GM23248 (cell line): ENCODE data around the gene CYP3A4. TPM values are rescaled to one million over a fixed set of nuclear protein-coding genes. Genes with fewer than 3 reads are reported as not detected.
"Not testable (repeated sequence)": the region's sequence is repeated elsewhere in the genome, so short reads cannot be mapped to it uniquely, and the experiment has no call there.

Source experiments
- DNase-seq: peaks from one replicate; pipeline ENCODE4 v3.0.0-alpha.2; 2015
- H2AFZ ChIP-seq: fragments of 200-600 bp; sonication (generic); 2 replicates; pipeline ENCODE4 v1.6.1; 2016; ENCODE audit warnings: antibody characterized with exemption
- H3F3A ChIP-seq: fragments of 200-600 bp; sonication (generic); 2 replicates; pipeline ENCODE4 v1.6.1; 2016; ENCODE audit warnings: mild to moderate bottlenecking, antibody characterized with exemption, mixed run types; ENCODE audit not compliant: insufficient read depth
- H3K27ac ChIP-seq: fragments of 200-600 bp; sonication (generic); 2 replicates; pipeline ENCODE4 v1.5.1; 2016; ENCODE audit warnings: mild to moderate bottlenecking
- H3K27me3 ChIP-seq: fragments of 200-600 bp; sonication (generic); replicated peaks from 2 replicates; pipeline ENCODE4 v1.6.1; 2016; ENCODE audit warnings: mild to moderate bottlenecking; ENCODE audit not compliant: insufficient read depth
- H3K36me3 ChIP-seq: fragments of 200-600 bp; sonication (generic); 2 replicates; pipeline ENCODE4 v1.6.1; 2016; ENCODE audit warnings: low read depth, mild to moderate bottlenecking
- H3K4me1 ChIP-seq: fragments of 200-600 bp; sonication (generic); 2 replicates; pipeline ENCODE4 v1.6.1; 2016; ENCODE audit warnings: mild to moderate bottlenecking; ENCODE audit not compliant: insufficient read depth
- H3K4me2 ChIP-seq: fragments of 200-600 bp; sonication (generic); one replicate; pipeline ENCODE4 v1.6.1; 2016; ENCODE audit warnings: mild to moderate bottlenecking; ENCODE audit not compliant: unreplicated experiment
- H3K4me3 ChIP-seq: fragments of 200-600 bp; sonication (generic); 2 replicates; pipeline ENCODE4 v1.5.1; 2016; ENCODE audit warnings: mild to moderate bottlenecking
- H3K79me2 ChIP-seq: fragments of 200-600 bp; sonication (generic); 2 replicates; pipeline ENCODE4 v1.6.1; 2016; ENCODE audit warnings: mild to moderate bottlenecking; ENCODE audit not compliant: insufficient read depth
- H3K9ac ChIP-seq: fragments of 200-600 bp; sonication (generic); 2 replicates; pipeline ENCODE4 v1.6.1; 2016; ENCODE audit warnings: mild to moderate bottlenecking
- H3K9me2 ChIP-seq: fragments of 200-600 bp; sonication (generic); 2 replicates; pipeline ENCODE4 v1.6.1; 2016; ENCODE audit warnings: mixed run types, mild to moderate bottlenecking, moderate library complexity; ENCODE audit not compliant: insufficient read depth
- H3K9me3 ChIP-seq: fragments of 200-600 bp; sonication (generic); one replicate; pipeline ENCODE4 v1.6.1; 2017; ENCODE audit warnings: low read depth
- H4K20me1 ChIP-seq: fragments of 200-600 bp; sonication (generic); 2 replicates; pipeline ENCODE4 v1.6.0; 2016; ENCODE audit not compliant: insufficient read depth
- EZH2 ChIP-seq: fragments of 200-600 bp; sonication (generic); IDR thresholded peaks from 2 replicates; pipeline ENCODE4 v1.6.1; 2018; ENCODE audit warnings: antibody characterized with exemption, mild to moderate bottlenecking; ENCODE audit not compliant: insufficient read depth, poor library complexity, severe bottlenecking
- EZH2phosphoT487 ChIP-seq: fragments of 200-600 bp; sonication (generic); IDR thresholded peaks from 2 replicates; pipeline ENCODE4 v1.6.1; 2018; ENCODE audit warnings: antibody characterized with exemption, moderate library complexity, mild to moderate bottlenecking, low read depth; ENCODE audit not compliant: insufficient read depth
- WGBS, 2 experiments: methylation state at CpG; one replicate each; pipeline ENCODE4 v1.1.6; 2015 to 2017; ENCODE audit warnings: low lambda C conversion rate in 2 of 2, low coverage in 1 of 2; ENCODE audit errors: missing lambda C conversion rate in 2 of 2; 5-methylcytosine and 5-hydroxymethylcytosine counted together
- in situ Hi-C: fragments of 300-500 bp; cut with MboI; formaldehyde crosslinking; loops from 2 replicates; pipeline ENCODE4 v1.15.0; 2020
- polyA plus RNA-seq: library from polyadenylated mRNA; unstranded; fragments of >200 nt; fragmentation: Nextera tagmentation; extraction: Ambion mirVana; gene quantifications from 2 replicates; pipeline ENCODE4 v1.2.1, GENCODE V29; 2016
- total RNA-seq: library from RNA; depleted of rRNA; stranded (reverse); fragments of >200 nt; shearing (Covaris generic); gene quantifications from 2 replicates; pipeline ENCODE4 v1.2.3, GENCODE V29; 2014

CYP3A4 gene
- total and polyA plus RNA-seq, 2 experiments from 2014 or later = not detected

- 24 to 31% methylated on average over 2 of the region's 2 CpGs for WGBS, 2 experiments
- peaks cover 3% of the 10 kb centered on the region for H3K9me3 ChIP-seq
These were observed 21.7 kb upstream of the CYP3A4 start for GRCh38 chr7:99805641-99806040.

DNA sequence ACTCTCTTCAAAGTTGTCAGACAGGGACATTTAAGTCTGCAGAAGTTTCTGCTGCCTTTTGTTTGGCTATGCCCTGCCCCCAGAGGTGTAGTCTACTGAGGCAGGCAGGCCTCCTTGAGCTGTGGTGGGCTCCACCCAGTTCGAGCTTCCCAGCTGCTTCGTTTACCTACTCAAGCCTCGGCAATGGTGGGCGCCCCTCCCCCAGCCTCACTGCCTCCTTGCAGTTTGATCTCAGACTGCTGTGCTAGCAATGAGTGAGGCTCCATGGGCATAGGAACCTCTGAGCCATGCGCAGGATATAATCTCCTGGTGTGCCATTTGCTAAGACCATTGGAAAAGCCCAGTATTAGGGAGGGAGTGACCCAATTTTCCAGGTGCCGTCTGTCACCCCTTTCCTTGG is 19.1 kb upstream of the CYP3A4 start:
- DNase-seq, H3K36me3 ChIP-seq: not testable (repeated sequence)
- WGBS, 2 experiments = 37 to 47% methylated on average over 6 of the region's 6 CpGs

More at GRCh38 chr7:99805641-99806040, 21.7 kb upstream of the CYP3A4 start:
- H3K9me2 ChIP-seq = no peaks in the 10 kb centered on the region
- H4K20me1 ChIP-seq = no peaks in the 10 kb centered on the region
- H3K27me3 ChIP-seq = 0 out of 2 replicates have a peak, but pooled peaks cover 16% of the 10 kb centered on the region
- no peak overlapping the region for H3K4me3 ChIP-seq
- no peak overlapping the region for H3K4me2 ChIP-seq
- no peaks in the 10 kb centered on the region for H3K4me1 ChIP-seq
- DNase-seq = no peak
- H3K79me2 ChIP-seq = no peaks in the 10 kb centered on the region
- no peak overlapping the region for H2AFZ ChIP-seq
- no peaks in the 10 kb centered on the region for H3F3A ChIP-seq
- H3K27ac ChIP-seq = no peak overlapping the region
- H3K9ac ChIP-seq = no peak overlapping the region
- no peak for TF ChIP-seq EZH2
- no peak for TF ChIP-seq EZH2phosphoT487
- in situ Hi-C loops = loop anchor here (10.0 kb wide), 1 partner anchor 59 kb away; no protein-coding TSS in a partner anchor
- H3K36me3 ChIP-seq = no peaks in the 10 kb centered on the region

DNA sequence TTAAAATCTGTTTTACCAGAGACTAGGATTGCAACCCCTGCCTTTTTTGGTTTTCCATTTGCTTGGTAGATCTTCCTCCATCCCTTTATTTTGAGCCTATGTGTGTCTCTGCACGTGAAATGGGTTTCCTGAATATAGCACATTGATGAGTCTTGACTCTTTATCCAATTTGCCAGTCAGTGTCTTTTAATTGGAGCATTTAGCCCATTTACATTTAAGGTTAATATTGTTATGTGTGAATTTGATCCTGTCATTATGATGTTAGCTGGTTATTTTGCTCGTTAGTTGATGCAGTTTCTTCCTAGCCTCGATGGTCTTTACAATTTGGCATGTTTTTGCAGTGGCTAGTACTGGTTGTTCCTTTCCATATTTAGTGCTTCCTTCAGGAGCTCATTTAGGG is 17.4 kb upstream of the CYP3A4 start:
- H3K27ac ChIP-seq, H3K9me2 ChIP-seq, H3K9me3 ChIP-seq, H3K4me3 ChIP-seq, H3F3A ChIP-seq, H3K79me2 ChIP-seq, DNase-seq, H4K20me1 ChIP-seq, H2AFZ ChIP-seq, H3K36me3 ChIP-seq, H3K27me3 ChIP-seq, H3K9ac ChIP-seq, H3K4me1 ChIP-seq, H3K4me2 ChIP-seq: not testable (repeated sequence)
- in situ Hi-C loops = loop anchor here (10.0 kb wide), 1 partner anchor 63 kb away; no protein-coding TSS in a partner anchor
- WGBS, 2 experiments = 10 to 21% methylated on average over 3 of the region's 3 CpGs

More for the DNA sequence above, 19.1 kb upstream of the CYP3A4 start:
- not testable (repeated sequence) for H3K4me3 ChIP-seq, H3K27ac ChIP-seq, H3K9ac ChIP-seq, H3K9me3 ChIP-seq, H3K9me2 ChIP-seq, H2AFZ ChIP-seq, H4K20me1 ChIP-seq, H3K4me2 ChIP-seq, H3K4me1 ChIP-seq, H3F3A ChIP-seq, H3K79me2 ChIP-seq
- in situ Hi-C loops = loop anchor here (10.0 kb wide), 1 partner anchor 62 kb away; no protein-coding TSS in a partner anchor
- 0 out of 2 replicates have a peak, but pooled peaks cover 16% of the 10 kb centered on the region for H3K27me3 ChIP-seq

- H3K9me3 ChIP-seq = no peaks in the 10 kb centered on the region
- in situ Hi-C loops = no loop called here
- H2AFZ ChIP-seq = no peak overlapping the region
- no peak overlapping the region for H3K9ac ChIP-seq
- no peaks in the 10 kb centered on the region for H3K4me1 ChIP-seq
- no peaks in the 10 kb centered on the region for H3K9me2 ChIP-seq
- H3K4me2 ChIP-seq = no peak overlapping the region
- no peak overlapping the region for H3K27ac ChIP-seq
- no peak overlapping the region for H3K4me3 ChIP-seq
- no peaks in the 10 kb centered on the region for H3K79me2 ChIP-seq
- no peaks in the 10 kb centered on the region for H3F3A ChIP-seq
- WGBS, 2 experiments = 40 to 52% methylated on average over 2 of the region's 2 CpGs
- DNase-seq = no peak
- TF ChIP-seq EZH2 (no peak), EZH2phosphoT487 (no peak)
- H3K36me3 ChIP-seq = no peaks in the 10 kb centered on the region
- no peaks in the 10 kb centered on the region for H4K20me1 ChIP-seq
- H3K27me3 ChIP-seq = 0 out of 2 replicates have a peak, but pooled peaks cover 4% of the 10 kb centered on the region
These were observed 15.0 kb upstream of the CYP3A4 start for GRCh38 chr7:99798972-99799371.

DNA sequence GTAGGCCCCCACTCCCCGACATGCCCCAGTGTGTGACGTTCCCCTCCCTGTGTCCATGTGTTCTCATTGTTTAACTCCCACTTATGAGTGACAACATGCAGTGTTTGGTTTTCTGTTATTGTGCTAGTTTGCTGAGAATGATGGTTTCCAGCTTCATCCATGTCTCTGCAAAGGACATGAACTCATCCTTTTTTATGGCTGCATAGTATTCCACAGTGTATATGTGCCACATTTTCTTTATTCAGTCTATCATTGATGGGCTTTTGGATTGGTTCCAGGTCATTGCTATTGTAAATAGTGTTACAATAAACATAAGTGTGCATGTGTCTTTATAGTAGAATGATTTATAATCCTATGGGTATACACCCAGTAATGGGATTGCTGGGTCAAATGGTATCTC is 11.9 kb upstream of the CYP3A4 start:
- DNase-seq, H3K9me2 ChIP-seq, H3K4me1 ChIP-seq, H3K27ac ChIP-seq, H3K79me2 ChIP-seq, H3K9me3 ChIP-seq, H3K36me3 ChIP-seq, H2AFZ ChIP-seq, H3K9ac ChIP-seq, H3K4me2 ChIP-seq, H3K27me3 ChIP-seq, H4K20me1 ChIP-seq, H3K4me3 ChIP-seq, in situ Hi-C loops, H3F3A ChIP-seq: not testable (repeated sequence)
- 70 to 73% methylated on average over 2 of the region's 2 CpGs for WGBS, 2 experiments
